ENCODE measurements around the gene NDUFA13.
"Not testable (repeated sequence)": the region's sequence is repeated elsewhere in the genome, so short reads cannot be mapped to it uniquely, and the experiment has no call there.

The NDUFA13 gene

DNA sequence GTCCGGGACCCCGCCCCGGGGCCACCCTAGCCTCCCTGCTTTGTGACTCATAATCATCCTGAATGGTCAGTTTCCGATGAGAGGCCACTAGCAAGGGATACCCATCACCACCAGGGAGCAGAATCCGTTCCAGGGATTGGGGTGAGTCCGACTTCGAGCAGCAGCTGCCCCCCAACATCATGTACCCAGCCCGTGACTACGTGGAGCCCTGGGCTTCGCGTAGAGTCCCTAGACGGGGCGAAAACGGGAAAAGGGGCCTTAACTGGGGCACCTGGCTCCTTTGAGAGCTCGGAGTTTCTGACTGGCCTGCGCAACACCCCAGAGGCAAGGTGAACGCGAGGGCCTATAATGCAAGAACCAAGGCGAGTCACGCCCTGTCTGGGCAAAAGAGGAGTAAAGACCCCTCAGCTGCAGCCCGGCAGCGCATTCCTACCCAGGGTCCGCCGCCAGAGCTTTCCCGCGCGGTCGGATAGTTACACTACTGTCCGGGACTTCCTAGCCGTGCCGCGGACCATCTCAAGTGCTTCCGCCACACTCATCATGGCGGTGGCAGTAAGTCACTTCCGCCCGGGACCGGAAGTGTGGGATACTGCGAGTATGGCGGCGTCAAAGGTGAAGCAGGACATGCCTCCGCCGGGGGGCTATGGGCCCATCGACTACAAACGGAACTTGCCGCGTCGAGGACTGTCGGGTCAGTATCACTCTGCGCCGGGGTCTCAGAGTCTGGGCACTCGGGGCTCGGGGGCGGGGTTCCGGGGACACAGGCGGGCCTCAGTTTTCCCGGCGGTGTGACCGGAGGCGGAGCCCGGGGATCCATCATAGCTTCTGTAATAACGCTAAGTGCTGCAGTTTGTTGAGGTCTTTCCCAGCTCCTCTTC, at the start of gene NDUFA13:
NDUFA13 (plus strand) TSS at position 584 of the 878 bp plus-strand sequence; CDS start at position 598, 14 bp downstream.
- peak; percentile 85 to 95 for DNase-seq

DNA sequence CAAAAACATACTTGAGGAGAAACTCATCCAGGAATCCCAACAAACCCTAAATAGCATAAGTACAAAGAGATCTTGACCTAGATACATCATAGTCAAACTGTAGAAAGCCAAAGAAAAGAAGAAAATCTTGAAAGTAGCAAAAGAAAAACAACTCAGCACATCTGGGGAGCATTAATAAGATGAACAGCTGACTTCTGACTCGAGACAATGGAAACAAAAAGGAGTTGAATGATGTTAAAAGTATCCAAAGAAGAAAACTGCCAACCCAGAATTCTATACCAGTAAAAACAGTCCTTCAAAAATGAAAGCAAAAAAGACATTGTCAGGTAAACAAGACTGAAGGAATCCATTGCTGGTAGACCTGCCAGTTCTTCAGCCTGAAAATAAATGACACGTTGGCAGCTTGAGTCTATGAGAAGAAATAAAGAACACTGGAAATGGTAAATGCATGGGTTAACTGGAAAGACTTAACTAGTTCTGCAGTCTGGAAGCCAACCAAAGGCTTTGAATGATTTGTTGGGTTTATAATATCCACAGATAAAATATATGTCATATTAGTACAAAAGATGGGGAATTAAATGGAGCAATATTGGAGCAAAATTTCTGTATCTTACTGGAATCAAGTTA, 47.5 kb upstream of the NDUFA13 start:
- no peak for DNase-seq

DNA sequence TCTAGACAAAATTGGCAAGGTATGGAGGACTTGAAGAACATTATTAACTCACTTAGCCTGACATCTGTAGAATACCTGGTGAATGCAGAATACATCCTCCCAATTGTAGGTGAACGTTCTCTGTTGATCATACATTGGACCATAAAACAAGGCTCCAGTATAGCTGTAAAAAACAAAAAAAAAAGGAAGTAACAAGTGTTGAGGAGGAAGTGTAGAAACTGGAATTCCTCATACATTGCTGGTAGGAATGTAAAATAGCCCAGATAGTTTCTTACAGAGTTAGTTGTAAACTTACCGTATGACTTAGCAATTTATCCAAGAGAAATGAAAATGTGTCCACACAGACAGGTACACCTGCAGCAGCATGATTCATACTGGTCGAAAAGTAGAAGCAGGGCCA, 45.4 kb upstream of the NDUFA13 start:
- no peak for DNase-seq

DNA sequence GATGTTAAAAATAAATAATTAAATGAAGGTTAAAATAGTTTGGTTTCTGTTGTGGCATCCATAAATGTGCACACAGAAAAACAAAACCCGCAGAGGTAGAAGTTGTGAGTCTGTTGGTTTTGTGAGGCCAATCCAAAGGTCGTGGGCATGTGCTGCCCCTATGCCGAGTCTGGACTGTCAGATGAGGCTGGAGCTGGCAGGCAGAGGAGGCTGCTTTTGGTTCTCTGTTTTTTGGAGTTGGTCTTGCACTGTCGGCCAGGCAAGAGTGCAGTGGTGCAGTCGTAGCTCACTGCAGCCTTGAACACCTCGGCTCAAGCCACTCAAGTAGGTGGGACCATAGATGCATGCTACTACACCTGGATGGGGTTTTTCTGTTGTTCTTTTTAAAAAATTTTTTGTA, 44.3 kb upstream of the NDUFA13 start:
- DNase-seq: no peak

DNA sequence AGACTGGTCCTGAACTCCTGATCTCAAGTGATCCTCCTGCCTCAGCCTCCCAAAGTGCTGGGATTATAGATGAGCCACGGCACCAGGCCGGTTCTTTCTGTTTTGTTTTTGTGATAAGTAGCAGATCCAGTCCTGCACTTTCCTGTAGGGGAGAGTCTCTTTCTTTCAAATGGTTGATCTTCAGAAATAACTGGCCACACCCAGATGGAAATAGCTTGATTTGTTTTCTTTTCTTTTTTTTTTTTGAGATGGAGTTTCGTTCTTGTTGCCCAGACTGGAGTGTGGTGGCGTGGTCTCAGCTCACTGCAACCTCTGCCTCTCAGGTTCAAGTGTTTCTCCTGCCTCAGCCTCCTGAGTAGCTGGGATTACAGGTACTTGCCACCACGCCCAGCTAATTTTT, 43.9 kb upstream of the NDUFA13 start:
- not testable (repeated sequence) for DNase-seq

DNA sequence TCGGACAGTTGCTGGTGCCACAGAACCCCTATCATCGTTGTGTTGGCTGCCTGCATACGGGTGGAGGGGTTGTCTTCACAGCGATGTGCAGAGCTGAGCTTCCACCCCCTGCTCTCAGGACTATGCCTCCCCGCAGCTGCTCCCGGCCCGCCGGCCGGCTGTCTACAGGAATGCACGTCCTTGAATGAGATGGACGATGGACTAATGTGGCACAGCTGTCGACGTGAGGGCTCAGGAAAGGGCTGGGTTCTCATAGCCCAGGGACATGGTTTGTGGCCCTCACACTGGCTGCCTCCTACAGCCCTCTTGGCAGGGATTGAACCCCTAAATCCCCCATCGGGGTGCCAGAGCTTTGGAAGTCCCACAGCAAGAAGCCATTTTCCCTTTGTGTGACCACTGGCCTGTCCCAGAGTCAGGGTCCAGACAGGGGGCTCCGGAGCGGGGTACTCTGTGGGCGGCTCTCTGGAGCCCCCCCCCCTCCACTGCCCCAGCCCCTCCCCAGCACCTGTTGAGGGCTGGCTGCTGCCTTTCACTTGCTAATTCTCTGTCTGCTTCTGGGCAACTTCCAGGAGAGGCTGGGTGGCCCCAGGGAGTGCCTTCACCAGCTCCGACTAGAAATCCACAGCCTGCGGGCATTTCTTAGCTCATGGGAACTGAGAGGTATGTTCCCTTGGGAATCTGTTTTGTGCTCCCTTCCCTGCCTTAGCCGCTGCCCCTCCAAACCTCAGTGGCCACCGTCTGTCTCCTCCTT, 40.8 kb upstream of the NDUFA13 start:
- DNase-seq: peak in 1 of 2 experiments; percentile 20

DNA sequence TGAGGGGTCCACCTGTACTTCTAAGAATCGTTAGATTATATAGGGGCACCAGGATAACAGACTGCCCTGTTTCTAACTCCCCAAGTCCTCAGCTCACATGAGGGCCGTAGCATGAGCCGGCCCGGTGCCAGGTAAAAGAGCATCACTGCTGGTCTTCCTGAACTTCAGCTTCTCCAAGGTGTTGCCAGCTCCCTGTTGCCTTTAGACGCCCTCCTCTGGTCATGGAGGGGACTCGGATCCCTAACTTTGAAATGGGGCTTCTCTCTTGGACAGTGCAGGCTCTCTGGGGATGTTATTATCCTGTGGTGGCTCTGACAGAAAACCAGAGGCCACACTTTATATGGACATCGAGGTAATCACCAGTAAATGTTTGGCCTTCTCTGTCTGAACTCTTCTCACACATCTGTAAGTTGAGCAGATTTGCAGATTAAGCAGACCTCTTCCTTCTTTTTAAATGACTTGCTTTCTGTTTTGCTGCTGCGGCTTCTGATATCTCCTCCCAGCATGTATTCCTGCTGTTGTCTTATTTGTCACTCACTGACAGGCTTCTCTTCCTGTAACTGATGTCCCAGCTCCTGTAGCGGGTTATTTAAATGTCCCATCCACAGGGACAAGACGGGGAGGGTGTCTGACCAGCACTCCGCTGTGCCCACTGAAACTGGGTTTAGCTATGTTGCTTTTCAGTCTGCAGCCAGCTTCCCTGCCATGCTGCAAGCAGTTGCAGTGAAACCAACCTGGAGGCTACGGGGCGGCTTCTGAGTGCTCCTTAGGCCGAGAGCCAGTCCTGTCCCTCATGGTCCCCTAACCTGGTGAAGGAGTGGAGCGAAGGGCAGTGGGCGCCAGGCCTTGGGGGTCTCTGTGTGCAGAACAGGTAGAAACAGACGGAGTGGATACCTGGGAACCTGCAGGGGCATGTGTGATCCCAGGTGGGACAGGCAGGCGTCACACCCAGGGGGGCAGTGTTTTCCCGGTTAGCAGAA, 39.9 kb upstream of the NDUFA13 start:
- DNase-seq: peak; percentile 44 to 53

DNA sequence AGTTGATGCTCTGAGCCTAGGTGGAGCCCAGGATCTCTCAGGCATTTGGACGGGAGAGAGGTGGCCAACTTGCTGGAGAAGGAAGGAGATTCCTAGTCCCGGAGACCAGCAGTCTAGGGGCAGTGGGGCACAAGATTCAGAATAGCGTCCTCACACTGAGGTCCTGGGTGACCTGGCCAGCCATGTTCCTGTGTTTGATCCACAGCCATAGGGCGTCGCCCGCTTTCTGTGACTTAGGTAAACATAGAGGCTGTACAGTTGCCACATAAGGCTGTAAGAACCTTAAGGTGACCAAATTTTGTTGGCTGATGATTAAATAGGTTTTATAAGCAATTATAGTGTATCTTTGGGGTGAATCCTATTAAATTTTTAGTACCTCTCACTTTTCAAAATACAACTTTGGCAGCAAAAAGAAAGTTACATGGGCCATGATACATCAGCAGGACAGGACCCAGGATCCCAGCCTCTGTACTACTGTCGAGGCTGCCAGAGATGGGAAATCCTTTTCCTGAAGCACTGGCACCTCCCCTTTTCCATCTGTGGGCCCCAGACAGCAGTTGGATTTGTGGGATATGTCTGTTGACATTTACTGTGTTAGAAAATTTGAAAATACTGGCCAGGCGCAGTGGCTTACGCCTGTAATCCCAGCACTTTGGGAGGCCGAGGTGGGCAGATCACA, 38.2 kb upstream of the NDUFA13 start:
- DNase-seq: no peak

DNA sequence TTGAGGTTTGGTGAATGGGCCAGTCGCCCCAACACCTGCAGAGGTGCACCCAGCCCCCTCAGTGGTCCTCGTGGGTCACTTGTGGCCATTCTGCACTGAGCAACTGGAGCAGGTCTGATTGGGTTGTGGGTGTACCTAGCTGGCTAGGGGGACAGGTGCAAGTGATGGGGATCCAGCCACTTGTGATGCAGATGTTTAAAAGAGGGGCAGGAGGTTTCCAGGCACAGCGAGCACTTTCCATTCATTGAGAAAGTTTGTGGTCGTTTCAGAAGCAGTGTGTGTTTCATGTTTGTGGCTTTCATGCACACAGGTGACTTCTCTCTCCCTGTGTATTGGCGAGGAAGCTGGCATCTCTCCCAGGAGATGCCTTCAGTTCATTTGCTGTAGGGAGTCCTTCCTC, 35.3 kb upstream of the NDUFA13 start:
- no peak for DNase-seq

DNA sequence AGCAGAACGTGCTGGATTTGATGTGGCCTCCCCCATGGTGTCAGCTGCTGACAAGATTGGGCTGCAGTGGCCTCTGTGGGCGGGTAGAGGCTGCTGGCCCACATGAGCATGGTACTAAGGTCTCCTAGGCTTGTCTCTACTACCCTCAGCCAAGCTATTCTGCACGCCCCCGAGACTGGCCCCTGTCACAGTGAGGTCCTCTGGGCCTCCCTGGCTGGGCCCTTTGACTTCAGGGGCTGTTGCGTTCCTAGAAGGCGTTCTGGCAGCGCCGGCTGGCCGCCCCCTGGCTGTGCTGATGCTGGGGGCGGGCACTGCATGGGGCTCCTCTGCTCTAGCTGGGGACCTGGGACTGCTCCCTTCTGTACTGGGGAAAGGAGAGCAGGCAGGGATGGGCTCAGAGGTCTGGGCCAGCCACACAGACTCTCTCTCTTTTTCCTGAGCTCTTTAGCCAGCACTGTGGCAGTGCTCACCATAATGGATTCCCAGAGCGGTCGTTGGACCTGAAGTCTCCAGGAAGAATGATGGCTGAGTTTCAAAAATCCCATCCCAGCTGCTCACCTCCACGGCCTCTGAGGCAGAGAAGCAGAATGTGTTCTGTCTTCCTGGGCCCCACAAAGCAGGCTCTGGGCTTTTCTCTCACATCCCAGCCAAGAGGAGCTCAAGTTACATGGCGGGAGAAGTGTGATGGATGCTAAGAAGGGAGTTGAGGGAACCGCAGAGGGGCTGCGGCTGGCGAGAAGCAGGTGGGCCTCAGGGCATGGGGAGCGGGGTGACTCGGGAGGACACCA, 33.0 kb upstream of the NDUFA13 start:
- no peak for DNase-seq

DNA sequence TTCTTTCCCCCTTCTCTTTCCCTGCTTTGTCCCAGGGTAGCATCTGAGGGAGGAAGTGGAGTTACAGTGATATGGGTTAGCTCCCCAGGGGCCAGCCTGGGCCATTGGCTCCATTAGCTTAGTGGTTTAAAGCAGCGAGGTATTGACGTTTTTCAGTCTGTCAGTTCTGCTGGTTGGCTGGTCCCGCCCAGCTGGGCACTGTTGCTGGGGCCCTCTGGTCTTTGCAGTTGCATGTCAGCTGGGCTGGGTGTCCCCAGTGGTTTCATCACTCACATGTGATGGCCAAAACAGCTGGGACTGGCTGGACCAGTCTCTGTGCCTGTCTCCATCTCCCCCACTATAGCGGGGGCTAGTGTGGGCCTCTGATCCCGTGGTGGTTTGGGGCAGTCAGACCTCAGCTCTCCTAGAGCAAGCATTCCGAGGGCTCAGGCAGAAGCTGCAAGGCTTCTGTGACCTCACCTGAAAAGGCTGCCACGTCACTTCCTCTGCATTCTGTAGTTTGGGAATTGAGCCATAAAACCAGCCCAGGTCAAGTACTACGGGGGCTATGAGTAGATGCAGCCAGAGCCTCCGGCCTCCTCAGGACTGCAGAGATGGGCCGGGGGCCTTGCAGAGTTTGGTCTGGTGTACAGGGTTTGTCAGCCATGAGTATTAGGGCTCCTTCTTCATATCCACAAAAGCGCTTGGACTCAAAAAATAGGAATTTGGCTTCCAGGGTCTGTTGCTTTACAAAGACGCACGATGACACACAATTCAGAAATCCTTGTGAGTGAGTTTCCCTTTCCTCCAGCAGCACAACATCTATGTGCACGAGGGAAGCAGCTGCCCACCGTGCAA, 30.6 kb upstream of the NDUFA13 start:
- DNase-seq: no peak

DNA sequence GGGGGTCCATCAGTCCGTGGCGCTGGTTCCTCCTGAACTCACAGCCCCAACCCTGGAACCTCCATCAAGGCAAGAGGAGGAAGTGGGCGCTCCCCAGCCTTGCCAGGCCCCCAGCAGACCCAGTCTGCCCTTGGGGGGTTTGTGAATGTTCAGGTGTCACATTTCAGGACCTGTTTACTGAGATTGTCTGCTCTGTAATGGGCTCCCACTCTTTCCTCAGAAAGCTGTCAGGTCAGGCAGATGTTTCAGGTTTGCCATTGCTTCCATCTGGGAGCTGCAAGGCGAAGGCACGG, 30.1 kb upstream of the NDUFA13 start:
- DNase-seq: no peak

DNA sequence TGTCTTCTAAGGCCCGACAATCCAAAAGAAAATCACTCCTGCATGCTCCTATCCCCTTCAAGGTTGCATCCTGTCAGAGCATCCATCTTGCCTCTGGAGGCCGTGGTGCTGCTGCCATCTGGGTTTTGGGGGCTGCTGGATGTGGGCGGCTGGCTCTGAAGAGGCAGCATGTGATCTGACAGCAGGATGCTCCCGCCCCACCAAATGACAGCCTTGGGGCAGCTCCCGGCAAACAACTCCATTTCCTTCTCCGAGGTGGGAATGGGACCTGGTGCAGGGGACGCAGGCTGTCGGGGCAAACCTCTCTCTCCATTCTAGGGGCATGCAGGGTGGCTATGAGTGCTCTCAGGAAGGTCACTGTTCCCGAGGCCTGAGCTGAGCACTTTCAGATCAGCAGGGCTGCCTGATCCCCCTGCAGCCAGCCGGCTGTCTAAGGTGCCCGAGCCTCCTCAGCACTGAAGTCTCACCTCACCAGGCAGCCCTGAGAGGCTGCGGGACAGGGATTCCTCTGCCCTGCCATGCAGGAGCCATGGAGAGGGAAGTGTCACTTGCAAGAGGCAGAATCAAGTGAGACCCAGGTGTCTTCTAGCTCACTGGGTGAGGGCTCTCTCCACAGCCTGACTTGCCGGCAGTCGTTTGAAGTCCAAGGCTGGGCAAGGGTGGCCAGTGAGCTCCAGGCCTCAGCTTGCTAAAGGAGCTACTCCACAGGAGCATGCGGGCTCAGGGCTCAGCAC, 29.5 kb upstream of the NDUFA13 start:
- peak in 1 of 2 experiments; percentile 18 for DNase-seq

DNA sequence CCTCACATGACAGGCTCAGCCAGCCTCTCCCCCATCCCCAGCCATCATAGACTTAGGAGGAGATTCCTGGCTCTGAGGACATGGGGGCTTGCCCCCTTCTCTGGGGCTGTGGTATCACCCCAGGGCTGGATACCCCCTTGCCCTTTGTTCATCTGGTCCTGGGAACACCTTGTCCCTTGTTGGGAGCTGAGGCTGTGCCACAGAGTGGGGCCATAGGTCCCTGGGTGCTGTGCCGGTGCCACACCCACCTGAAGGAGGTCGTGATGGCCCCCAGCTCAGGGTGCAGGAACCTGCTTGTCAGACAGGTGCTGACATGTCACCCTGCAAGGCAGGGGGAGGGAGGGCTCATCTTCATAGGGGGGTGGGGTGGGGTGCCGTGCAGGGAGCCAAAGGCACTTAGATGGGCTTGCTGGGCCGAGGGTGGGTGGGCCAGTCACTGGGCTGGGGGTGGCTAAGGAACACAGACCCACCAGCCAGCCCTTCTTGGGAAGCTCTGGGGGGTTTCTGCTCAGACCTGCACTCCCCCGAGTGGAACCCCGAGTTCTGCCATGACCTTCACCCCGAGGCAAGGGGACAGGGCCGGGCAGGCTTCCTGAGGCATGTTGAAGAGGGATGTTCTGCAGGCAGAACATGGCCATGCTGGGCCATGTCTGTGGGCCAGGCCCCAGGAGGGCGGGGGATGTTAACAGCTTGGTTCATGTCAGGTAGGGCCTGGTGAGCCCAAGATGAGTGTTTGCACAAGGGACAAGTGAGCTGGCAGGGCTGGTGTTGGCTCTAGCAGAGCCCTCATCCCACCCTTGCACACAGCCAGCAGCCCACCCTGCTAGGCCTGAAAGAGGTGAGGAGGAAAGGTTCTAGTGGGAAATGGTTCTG, 28.7 kb upstream of the NDUFA13 start:
- no peak for DNase-seq

DNA sequence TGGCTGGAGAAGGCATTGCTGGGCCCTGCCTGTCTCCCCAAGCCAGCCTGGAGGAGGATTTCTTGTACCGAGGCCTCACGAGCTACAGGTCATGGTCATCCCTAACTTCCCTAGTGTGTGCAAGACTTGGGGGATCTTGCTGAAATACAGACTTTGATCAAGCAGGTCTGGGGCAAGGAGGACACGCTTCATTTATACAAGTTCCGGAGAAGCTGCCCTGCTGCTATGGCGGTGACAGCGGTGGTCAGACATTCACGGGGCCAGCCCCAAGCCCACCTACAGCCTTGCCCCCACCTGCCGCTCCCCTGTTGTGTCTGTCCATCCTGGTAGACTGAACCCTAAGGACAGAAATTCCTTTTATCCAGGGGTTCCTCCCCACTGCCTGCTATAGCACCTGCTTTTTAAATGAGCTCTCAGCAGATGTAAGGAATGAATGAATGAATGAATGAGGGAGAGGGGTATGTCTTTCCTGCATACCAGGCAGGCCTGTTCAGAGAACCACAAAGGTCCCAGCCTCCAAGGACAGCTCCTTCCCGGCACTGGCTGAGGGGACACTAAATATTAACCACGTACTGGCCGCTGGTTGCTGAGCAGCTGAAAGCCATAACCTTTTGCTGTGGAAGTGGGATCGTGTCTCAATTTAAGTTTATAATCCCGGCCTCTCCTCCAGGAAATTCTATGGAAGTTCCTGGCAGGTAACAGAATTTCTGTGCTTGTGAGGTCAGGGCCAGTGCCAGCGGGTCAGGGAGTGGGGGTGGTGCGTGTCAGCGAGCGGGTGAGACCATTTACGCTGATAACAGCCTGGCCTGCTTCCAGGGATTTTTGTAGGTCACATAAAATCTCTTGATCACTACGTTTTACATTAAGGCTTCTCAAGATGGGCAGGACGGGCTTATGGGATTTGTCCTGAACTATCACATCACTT, 27.8 kb upstream of the NDUFA13 start:
- DNase-seq: no peak

DNA sequence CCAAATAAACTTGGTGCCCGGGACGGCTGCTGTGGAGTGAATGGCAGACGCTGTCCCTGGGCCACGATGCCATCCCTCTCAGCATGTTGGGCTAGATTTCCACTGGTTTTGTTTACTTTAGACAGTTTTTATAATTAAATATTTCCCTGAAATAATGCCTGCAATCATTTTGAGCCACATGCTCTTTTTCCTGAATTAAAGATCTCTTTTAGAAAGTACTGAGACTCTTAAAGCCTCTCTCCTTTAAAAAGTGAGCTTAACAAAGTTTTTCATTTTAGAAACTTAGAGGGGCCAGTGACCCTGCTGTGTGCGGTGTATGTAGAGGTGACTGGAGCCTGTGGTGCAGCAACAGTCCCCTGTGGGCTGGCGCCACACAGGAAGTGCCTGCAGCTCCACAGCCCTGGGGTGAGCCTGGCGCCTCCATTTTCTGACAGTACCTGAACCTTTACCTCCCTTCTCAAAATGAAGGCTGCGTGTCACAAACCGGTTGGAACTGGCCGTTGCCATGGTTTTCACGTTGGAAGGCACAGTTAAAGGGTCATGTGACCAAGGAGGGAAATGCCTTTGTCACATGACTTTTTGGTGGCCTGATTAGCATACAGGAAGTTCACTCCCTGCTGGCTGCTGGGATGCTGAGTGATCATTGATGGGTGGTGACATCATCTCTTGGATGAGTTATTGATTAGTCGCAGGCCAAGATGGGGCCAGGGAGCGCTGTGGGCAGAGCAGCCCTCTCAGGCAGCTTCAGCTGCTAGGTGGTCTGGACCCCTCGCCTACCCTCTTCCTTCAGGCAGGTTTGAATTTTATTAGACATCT, 26.9 kb upstream of the NDUFA13 start:
- peak in 1 of 2 experiments; percentile 17 for DNase-seq
